ENCODE results near the gene IGFBP2. TPM values are rescaled to one million over a fixed set of nuclear protein-coding genes. Genes with fewer than 3 reads are reported as not detected.

IGFBP2 gene
- total and polyA plus RNA-seq, 12 donors = 14.8 to 253 (median 79.4) TPM

GRCh38 chr2:216661639-216662375 is 28.6 kb downstream of the IGFBP2 start:
- no peak for DNase-seq
- no peaks in the 10 kb centered on the region for H3K36me3 ChIP-seq (replicated peaks in 1 of 2)
- no peaks in the 10 kb centered on the region for H3K27me3 ChIP-seq
- WGBS, 4 donors = 90 to 96% (median 91%) methylated on average over 3 to 20 of the region's 20 CpGs
- H3K4me3 ChIP-seq = no peak overlapping the region
- H3K4me1 ChIP-seq (replicated peaks in 1 of 2) = peaks cover 0 to 9% of the 10 kb centered on the region in 2 donors
- intact Hi-C loops (cut with DNase I) = no loop called here
- no peak for TF ChIP-seq POLR2A (IDR thresholded peaks at IDR 0.05)
- no peak for TF ChIP-seq CTCF (IDR thresholded peaks at IDR 0.05)
- no peak overlapping the region for H3K27ac ChIP-seq
- no peaks in the 10 kb centered on the region for H3K9me3 ChIP-seq (replicated peaks in 1 of 3)

GRCh38 chr2:216663106-216663505 is 29.9 kb downstream of the IGFBP2 start:
- Histone ChIP-seq H3K27ac (no peak overlapping the region), H3K9me3 (replicated peaks in 1 of 3) (no peaks in the 10 kb centered on the region), H3K36me3 (replicated peaks in 1 of 2) (no peaks in the 10 kb centered on the region), H3K4me1 (replicated peaks in 1 of 2) (peaks cover 0 to 9% of the 10 kb centered on the region in 2 donors), H3K27me3 (no peaks in the 10 kb centered on the region), H3K4me3 (no peak overlapping the region)
- TF ChIP-seq CTCF (IDR thresholded peaks at IDR 0.05) = no peak
- TF ChIP-seq POLR2A (IDR thresholded peaks at IDR 0.05) = no peak
- no peak for DNase-seq
- intact Hi-C loops (cut with DNase I) = no loop called here
- WGBS, 4 donors = 79 to 94% (median 85%) methylated on average over 1 of the region's 1 CpG

GRCh38 chr2:216663846-216664245 is 30.6 kb downstream of the IGFBP2 start:
- TF ChIP-seq CTCF (IDR thresholded peaks at IDR 0.05) (no peak), POLR2A (IDR thresholded peaks at IDR 0.05) (no peak)
- Histone ChIP-seq H3K4me3 (no peak overlapping the region), H3K4me1 (replicated peaks in 1 of 2) (peaks cover 0 to 9% of the 10 kb centered on the region in 2 donors), H3K36me3 (replicated peaks in 1 of 2) (no peaks in the 10 kb centered on the region), H3K27ac (no peak overlapping the region), H3K27me3 (no peaks in the 10 kb centered on the region), H3K9me3 (replicated peaks in 1 of 3) (no peaks in the 10 kb centered on the region)
- intact Hi-C loops (cut with DNase I) = loop anchor here in 1 of 2 donors (2.0 kb wide), 1 partner anchor 145 kb away; no protein-coding TSS in a partner anchor
- WGBS, 4 donors = 90 to 97% (median 94%) methylated on average over 3 to 18 of the region's 18 CpGs
- DNase-seq = no peak

GRCh38 chr2:216664593-216665034 is 31.4 kb downstream of the IGFBP2 start:
- no peak overlapping the region for H3K27ac ChIP-seq
- DNase-seq = no peak

More at GRCh38 chr2:216664593-216665034, 31.4 kb downstream of the IGFBP2 start:
- 50 to 66% (median 59%) methylated on average over 6 of the region's 6 CpGs for WGBS, 4 donors
- no peaks in the 10 kb centered on the region for H3K9me3 ChIP-seq (replicated peaks in 1 of 3)
- intact Hi-C loops (cut with DNase I) = loop anchor here in 1 of 2 donors (2.0 kb wide), 1 partner anchor 146 kb away; no protein-coding TSS in a partner anchor
- H3K27me3 ChIP-seq = no peaks in the 10 kb centered on the region
- H3K4me3 ChIP-seq = no peak overlapping the region
- TF ChIP-seq POLR2A (IDR thresholded peaks at IDR 0.05) (no peak), CTCF (IDR thresholded peaks at IDR 0.05) (no peak)
- no peaks in the 10 kb centered on the region for H3K36me3 ChIP-seq (replicated peaks in 1 of 2)
- H3K4me1 ChIP-seq (replicated peaks in 1 of 2) = peaks cover 0 to 9% of the 10 kb centered on the region in 2 donors

All from adrenal gland (tissue), 12 donors.